ENCODE data around the gene DCAF4. TPM values are rescaled to one million over a fixed set of nuclear protein-coding genes. Genes with fewer than 3 reads are reported as not detected.
A peak's percentile ranks its signal among the peaks of the same experiment; 100 is the strongest.

Gene DCAF4
- total RNA-seq, 1 donor: 12.5 TPM

- no peak for TF ChIP-seq CTCF (IDR thresholded peaks at IDR 0.05; ENCODE audit: insufficient read depth, low read depth, low read length)
- DNase-seq (ENCODE audit: low read depth): peak; percentile 22
- no peak overlapping the region for H3K4me3 ChIP-seq (ENCODE audit: low read depth, low read length)
Measured at GRCh38 chr14:72888636-72889201, 37.5 kb upstream of the DCAF4 start.

- DNase-seq (ENCODE audit: low read depth): no peak
- no peak for TF ChIP-seq CTCF (IDR thresholded peaks at IDR 0.05; ENCODE audit: insufficient read depth, low read depth, low read length)
- no peak overlapping the region for H3K4me3 ChIP-seq (ENCODE audit: low read depth, low read length)
Measured at GRCh38 chr14:72889366-72889765, 36.9 kb upstream of the DCAF4 start.

GRCh38 chr14:72891666-72892102, 34.6 kb upstream of the DCAF4 start:
- DNase-seq (ENCODE audit: low read depth): no peak
- peak overlapping the region; percentile 74 for H3K4me3 ChIP-seq (ENCODE audit: low read depth, low read length)
- TF ChIP-seq CTCF (IDR thresholded peaks at IDR 0.05; ENCODE audit: insufficient read depth, low read depth, low read length): no peak

- H3K4me3 ChIP-seq (ENCODE audit: low read depth, low read length): peak overlapping the region; percentile 74
- peak; percentile 47 for DNase-seq (ENCODE audit: low read depth)
- TF ChIP-seq CTCF (IDR thresholded peaks at IDR 0.05; ENCODE audit: insufficient read depth, low read depth, low read length): no peak
Measured at GRCh38 chr14:72892103-72892878, 34.0 kb upstream of the DCAF4 start.

- no peak for TF ChIP-seq CTCF (IDR thresholded peaks at IDR 0.05; ENCODE audit: insufficient read depth, low read depth, low read length)
- peak; percentile 27 for DNase-seq (ENCODE audit: low read depth)
- H3K4me3 ChIP-seq (ENCODE audit: low read depth, low read length): peak overlapping the region; percentile 74
Measured at GRCh38 chr14:72892879-72893635, 33.2 kb upstream of the DCAF4 start.

- TF ChIP-seq CTCF (IDR thresholded peaks at IDR 0.05; ENCODE audit: insufficient read depth, low read depth, low read length): no peak
- H3K4me3 ChIP-seq (ENCODE audit: low read depth, low read length): peak within 1 kb of the TSS; percentile 74
- DNase-seq (ENCODE audit: low read depth): peak; percentile 95
Measured at GRCh38 chr14:72893636-72894322, 32.5 kb upstream of the DCAF4 start, which contains the start of gene DPF3. DPF3 (minus strand) TSS chr14:72894101; CDS start chr14:72894088, 13 bp downstream.

Measured in fibroblast of villous mesenchyme (primary cell).